Loucy (cell line): ENCODE data around the gene ATF7.
"Not testable (repeated sequence)": the region's sequence is repeated elsewhere in the genome, so short reads cannot be mapped to it uniquely, and the experiment has no call there.

Source experiments
- H2AFZ ChIP-seq: fragments of 200-600 bp; sonication (generic); 2 replicates; pipeline ENCODE4 v1.6.0; 2016; ENCODE audit warnings: antibody characterized with exemption, mild to moderate bottlenecking, low read length, moderate library complexity
- H3F3A ChIP-seq: fragments of 200-600 bp; 2 replicates; pipeline ENCODE4 v1.6.0; 2016; ENCODE audit warnings: antibody characterized with exemption, low read depth, mild to moderate bottlenecking
- H3K27me3 ChIP-seq: fragments of 200-600 bp; sonication (generic); 2 replicates; pipeline ENCODE4 v1.6.1; 2014; ENCODE audit warnings: low read length, mild to moderate bottlenecking; ENCODE audit not compliant: insufficient read depth, poor library complexity, severe bottlenecking
- H3K36me3 ChIP-seq: fragments of 200-600 bp; sonication (generic); 2 replicates; pipeline ENCODE4 v1.6.1; 2016; ENCODE audit warnings: low read length; ENCODE audit not compliant: insufficient read depth
- H3K4me1 ChIP-seq: fragments of 200-600 bp; sonication (generic); 2 replicates; pipeline ENCODE4 v1.5.1; 2014; ENCODE audit warnings: low read length, mild to moderate bottlenecking; ENCODE audit not compliant: insufficient read depth, poor library complexity, severe bottlenecking
- H3K4me2 ChIP-seq: fragments of 200-600 bp; sonication (generic); 2 replicates; pipeline ENCODE4 v1.6.0; 2014; ENCODE audit warnings: antibody characterized with exemption, low read length, low read depth, mild to moderate bottlenecking; ENCODE audit not compliant: poor library complexity, severe bottlenecking
- H3K4me3 ChIP-seq: fragments of 200-600 bp; sonication (generic); 2 replicates; pipeline ENCODE4 v1.5.1; 2014; ENCODE audit warnings: low read length, mild to moderate bottlenecking, mixed read lengths; ENCODE audit not compliant: poor library complexity, severe bottlenecking
- H3K79me2 ChIP-seq: fragments of 200-600 bp; sonication (generic); 2 replicates; pipeline ENCODE4 v1.6.1; 2014; ENCODE audit warnings: low read length; ENCODE audit not compliant: insufficient read depth
- H3K9ac ChIP-seq: fragments of 200-600 bp; sonication (generic); 2 replicates; pipeline ENCODE4 v1.6.0; 2014; ENCODE audit warnings: mild to moderate bottlenecking, low read depth, low read length, moderate library complexity; ENCODE audit not compliant: poor library complexity, severe bottlenecking
- H3K9me2 ChIP-seq: fragments of 200-600 bp; sonication (generic); replicated peaks from 2 replicates; pipeline ENCODE4 v1.6.1; 2016; ENCODE audit warnings: low read depth, low read length, mixed read lengths
- H3K9me3 ChIP-seq: fragments of 200-600 bp; sonication (generic); 2 replicates; pipeline ENCODE4 v1.6.1; 2014; ENCODE audit warnings: mild to moderate bottlenecking, antibody characterized with exemption, low read length, low read depth; ENCODE audit not compliant: insufficient read depth
- H4K20me1 ChIP-seq: fragments of 200-600 bp; sonication (generic); 2 replicates; pipeline ENCODE4 v1.6.0; 2014; ENCODE audit warnings: antibody characterized with exemption, low read length, mild to moderate bottlenecking; ENCODE audit not compliant: insufficient read depth, poor library complexity, severe bottlenecking
- CTCF ChIP-seq: fragments of 200-600 bp; sonication (generic); conservative IDR thresholded peaks from 2 replicates; pipeline ENCODE4 v1.5.1; 2014; ENCODE audit warnings: mild to moderate bottlenecking, antibody characterized with exemption, low read length
- EZH2phosphoT487 ChIP-seq: fragments of 200-600 bp; IDR thresholded peaks from 2 replicates; pipeline ENCODE4 v1.6.1; 2018; ENCODE audit warnings: antibody characterized with exemption, mild to moderate bottlenecking, moderate library complexity, borderline replicate concordance

Gene ATF7

GRCh38 chr12:53651737-53652136 lies 25.6 kb upstream of the ATF7 start:
- Histone ChIP-seq H3K4me3 (no peak overlapping the region), H3K36me3 (no peaks in the 10 kb centered on the region), H3K9me2 (no peaks in the 10 kb centered on the region), H3F3A (no peaks in the 10 kb centered on the region), H3K4me2 (no peak overlapping the region), H3K9ac (no peak overlapping the region), H3K27me3 (no peaks in the 10 kb centered on the region), H3K9me3 (no peaks in the 10 kb centered on the region), H4K20me1 (no peaks in the 10 kb centered on the region), H3K4me1 (no peaks in the 10 kb centered on the region), H3K79me2 (no peaks in the 10 kb centered on the region), H2AFZ (no peak overlapping the region)
- no peak for TF ChIP-seq CTCF
- TF ChIP-seq EZH2phosphoT487, result no peak

- H3K36me3 ChIP-seq, H3K9ac ChIP-seq, H3F3A ChIP-seq, H2AFZ ChIP-seq, H3K27me3 ChIP-seq, H3K9me2 ChIP-seq, H3K4me3 ChIP-seq, H3K4me2 ChIP-seq, H3K9me3 ChIP-seq, H3K79me2 ChIP-seq, H3K4me1 ChIP-seq, H4K20me1 ChIP-seq: not testable (repeated sequence)
Measured at GRCh38 chr12:53646300-53646699, 20.1 kb upstream of the ATF7 start.

GRCh38 chr12:53645165-53645564 lies 19.0 kb upstream of the ATF7 start:
- H3K36me3 ChIP-seq, result no peaks in the 10 kb centered on the region

More at GRCh38 chr12:53645165-53645564, 19.0 kb upstream of the ATF7 start:
- H3K9me2 ChIP-seq, result no peaks in the 10 kb centered on the region
- no peaks in the 10 kb centered on the region for H3F3A ChIP-seq
- H3K79me2 ChIP-seq, result no peaks in the 10 kb centered on the region
- H3K4me1 ChIP-seq, result no peaks in the 10 kb centered on the region
- no peaks in the 10 kb centered on the region for H3K27me3 ChIP-seq
- H3K4me3 ChIP-seq, result no peak overlapping the region
- no peak overlapping the region for H2AFZ ChIP-seq
- no peaks in the 10 kb centered on the region for H4K20me1 ChIP-seq
- H3K9ac ChIP-seq, result no peak overlapping the region
- H3K9me3 ChIP-seq, result no peaks in the 10 kb centered on the region; the same call in 1 of the 2 replicates
- no peak overlapping the region for H3K4me2 ChIP-seq
- TF ChIP-seq CTCF, result no peak
- no peak for TF ChIP-seq EZH2phosphoT487
